Ovary (tissue), 9 donors: ENCODE measurements around the gene KIF9. TPM values are rescaled to one million over a fixed set of nuclear protein-coding genes. Genes with fewer than 3 reads are reported as not detected.

ENCODE experiments used
- DNase-seq, 5 donors: peaks; one replicate each; pipeline ENCODE4 v3.0.0-alpha.2; 2019 to 2020
- H3K27ac ChIP-seq, 2 donors: fragments of 200-600 bp; one replicate each; pipeline versions ENCODE4 v1.5.1 to v1.8.0; 2019 to 2022
- H3K27me3 ChIP-seq: fragments of 200-600 bp; one replicate; pipeline ENCODE4 v1.8.0; 2022
- H3K36me3 ChIP-seq: fragments of 200-600 bp; sonication (generic); one replicate; pipeline ENCODE4 v1.5.1; 2019
- H3K4me1 ChIP-seq: one replicate; pipeline ENCODE4 v1.8.1; 2013; ENCODE audit warnings: mild to moderate bottlenecking, moderate library complexity; ENCODE audit not compliant: insufficient read depth
- H3K4me3 ChIP-seq: fragments of 200-600 bp; sonication (generic); one replicate; pipeline ENCODE4 v1.5.1; 2017
- H3K9me3 ChIP-seq, 2 donors: fragments of 200-600 bp in 1 of 2; sonication (generic) in 1 of 2; one replicate each; pipeline versions ENCODE4 v1.5.1 to v1.8.1; 2013 to 2019; ENCODE audit warnings: mild to moderate bottlenecking in 1 of 2, moderate library complexity in 1 of 2
- CTCF ChIP-seq, 3 donors: fragments of 450-650 bp in 2 of 3; fragments of 200-600 bp in 1 of 3; IDR thresholded peaks; one replicate each; pipeline versions ENCODE4 v1.5.1 to v1.8.0; 2016 to 2022; ENCODE audit warnings: antibody characterized with exemption in 3 of 3, mild to moderate bottlenecking in 1 of 3
- EP300 ChIP-seq: sonication (generic); formaldehyde crosslinking; IDR thresholded peaks from one replicate; pipeline ENCODE4 v1.6.1; 2017; ENCODE audit warnings: antibody characterized with exemption
- POLR2A ChIP-seq: fragments of 450-650 bp; IDR thresholded peaks from one replicate; pipeline ENCODE4 v1.6.1; 2017; ENCODE audit warnings: antibody characterized with exemption, mild to moderate bottlenecking, moderate library complexity
- WGBS, 3 donors: extraction: QIAGEN DNeasy Blood & Tissue Kit in 1 of 3; methylation state at CpG; one replicate each; pipeline versions ENCODE4 v1.1.5 to v1.1.7; 2013 to 2017; 5-methylcytosine and 5-hydroxymethylcytosine counted together
- intact Hi-C, 4 donors: fragments of 100-400 bp; cut with DNase I; formaldehyde crosslinking; loops; one replicate each; pipeline versions ENCODE4 v1.11.0 to v1.15.1; 2022 to 2023
- polyA plus RNA-seq, 2 donors: library from polyadenylated mRNA; stranded (reverse); fragments of 200-250 nt in 1 of 2; fragments of 350-450 nt in 1 of 2; fragmentation: Illumina TruSeq in 1 of 2; extraction: RNeasy Lipid Tissue Mini Kit (QIAGEN cat#74804) in 1 of 2; gene quantifications; one replicate each; pipeline ENCODE4 v1.2.3, GENCODE V29; 2013 to 2014
- total RNA-seq, 7 donors: library from RNA; depleted of rRNA in 2 of 7; stranded (reverse); fragments of >200 nt in 2 of 7; fragmentation: NEBNext Ultra II Directional in 3 of 7; extraction: Animal tissue kit (Norgen Biotek cat#: 25700) in 3 of 7; gene quantifications; one replicate each; pipeline versions ENCODE4 v1.1.0 to v1.2.4, GENCODE V29; 2016 to 2023
- donor health status: DM: no; HTN: no; CAD: no; lungs with moderate emphysema.
- donor health status: DM: no; HTN: no; CAD: no.
- donor health status: Bipolar disorder and iron deficiency.
- donor health status: DM: yes; HTN: yes; CAD: no.
- donor health status: DM: no; HTN: no; CAD: no.
- donor health status: DM: yes; HTN: yes; CAD: no.

The KIF9 gene
- total and polyA plus RNA-seq, 9 donors, result 2.5 to 29.4 (median 4.8) TPM

GRCh38 chr3:47283193-47283537 is 566 bp upstream of the KIF9 start:
- TF ChIP-seq EP300 (no peak), CTCF (IDR thresholded peaks at IDR 0.05) (no peak), POLR2A (no peak)
- no peaks in the 10 kb centered on the region for H3K9me3 ChIP-seq
- H3K4me3 ChIP-seq, result peak overlapping the region; percentile 80
- DNase-seq, result no peak
- H3K36me3 ChIP-seq, result no peaks in the 10 kb centered on the region
- no peaks in the 10 kb centered on the region for H3K27me3 ChIP-seq
- peaks cover 9% of the 10 kb centered on the region for H3K4me1 ChIP-seq
- 0 to 2% (median 0%) methylated on average over 10 of the region's 10 CpGs for WGBS, 3 donors
- intact Hi-C loops, result no loop called here
- peak overlapping the region in 1 of 2 donors; percentile 77 for H3K27ac ChIP-seq

DNA sequence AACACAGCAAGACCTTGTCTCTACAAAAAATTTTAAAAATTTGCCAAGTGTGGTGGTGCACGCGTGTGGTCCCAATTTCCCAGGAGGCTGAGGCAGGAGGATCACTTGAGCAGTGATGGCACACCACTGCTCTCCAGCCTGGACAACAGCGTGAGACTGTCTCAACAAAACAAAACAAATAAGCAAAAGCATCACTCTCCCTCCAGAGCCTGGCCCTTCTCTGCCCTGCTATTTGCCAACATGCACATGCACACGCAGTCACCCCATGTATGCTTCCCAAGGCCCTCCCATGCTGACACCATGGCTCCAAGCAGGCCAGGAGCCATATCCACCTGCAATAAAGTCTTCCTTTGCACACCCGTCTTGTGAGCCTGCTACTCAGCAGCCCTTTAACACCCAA is 2.1 kb downstream of the KIF9 start:
- Histone ChIP-seq H3K36me3 (no peaks in the 10 kb centered on the region), H3K4me3 (no peak overlapping the region), H3K9me3 (no peaks in the 10 kb centered on the region), H3K27ac (no peak overlapping the region), H3K4me1 (peaks cover 9% of the 10 kb centered on the region), H3K27me3 (no peaks in the 10 kb centered on the region)
- 88 to 94% (median 93%) methylated on average over 5 of the region's 5 CpGs for WGBS, 3 donors
- no peak for DNase-seq
- TF ChIP-seq EP300, result no peak
- intact Hi-C loops, result no loop called here

DNA sequence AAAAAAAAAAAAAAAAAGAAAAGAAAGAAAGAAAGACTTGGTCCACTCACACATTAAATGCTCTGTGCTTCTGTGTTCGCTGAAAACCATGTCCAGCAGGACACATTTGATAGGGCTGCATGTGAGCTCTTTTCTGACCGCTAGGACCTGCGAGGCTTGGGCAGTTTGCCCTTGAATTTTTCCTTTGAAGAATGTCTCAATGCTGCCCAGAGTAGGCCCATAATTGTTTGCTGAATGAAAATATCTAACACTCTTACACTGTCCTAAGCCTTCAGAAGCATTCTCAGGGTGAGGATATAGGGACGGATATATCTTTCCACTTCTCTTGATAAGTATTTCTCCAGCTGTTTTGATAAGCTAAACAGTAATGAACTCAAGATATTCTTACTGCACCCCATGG is 6.0 kb downstream of the KIF9 start:
- H3K27ac ChIP-seq, result no peak overlapping the region
- peaks cover 2% of the 10 kb centered on the region for H3K4me1 ChIP-seq
- no peaks in the 10 kb centered on the region for H3K36me3 ChIP-seq
- H3K9me3 ChIP-seq, result no peaks in the 10 kb centered on the region
- no peak for TF ChIP-seq CTCF (IDR thresholded peaks at IDR 0.05)
- TF ChIP-seq POLR2A, result no peak
- TF ChIP-seq EP300, result no peak
- H3K4me3 ChIP-seq, result no peak overlapping the region
- H3K27me3 ChIP-seq, result no peaks in the 10 kb centered on the region
- intact Hi-C loops, result no loop called here
- WGBS, 3 donors, result 57 to 69% (median 64%) methylated on average over 4 of the region's 4 CpGs
- no peak for DNase-seq

DNA sequence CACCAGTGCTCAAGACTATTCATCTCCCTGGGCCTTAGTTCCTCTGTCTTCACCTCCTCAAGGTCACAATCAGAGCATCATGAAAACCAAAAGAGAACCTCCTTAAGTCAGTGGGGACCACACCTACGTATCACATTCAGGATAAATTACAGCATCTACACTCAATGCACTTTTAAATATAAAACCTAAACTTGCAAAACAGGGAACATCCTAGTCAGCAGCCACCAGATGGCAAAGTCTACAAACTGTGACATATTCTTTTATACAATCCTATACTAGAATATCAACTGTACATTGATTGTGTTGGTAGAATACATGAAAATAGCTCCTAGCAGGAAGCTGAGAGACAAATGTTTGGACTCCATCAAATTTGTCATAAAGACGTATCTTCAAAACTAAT is 7.9 kb downstream of the KIF9 start:
- no peak overlapping the region for H3K27ac ChIP-seq
- no peak for TF ChIP-seq CTCF (IDR thresholded peaks at IDR 0.05)
- no peak for TF ChIP-seq POLR2A
- no peak for TF ChIP-seq EP300
- no peak overlapping the region for H3K4me3 ChIP-seq
- H3K9me3 ChIP-seq, result no peaks in the 10 kb centered on the region
- no peak for DNase-seq
- no peaks in the 10 kb centered on the region for H3K4me1 ChIP-seq
- intact Hi-C loops, result no loop called here
- no peaks in the 10 kb centered on the region for H3K27me3 ChIP-seq
- H3K36me3 ChIP-seq, result no peaks in the 10 kb centered on the region
- 89 to 96% (median 93%) methylated on average over 2 of the region's 2 CpGs for WGBS, 3 donors

GRCh38 chr3:47273564-47273963 is 9.0 kb downstream of the KIF9 start:
- no peaks in the 10 kb centered on the region for H3K27me3 ChIP-seq
- no peaks in the 10 kb centered on the region for H3K9me3 ChIP-seq
- no peaks in the 10 kb centered on the region for H3K4me1 ChIP-seq
- H3K36me3 ChIP-seq, result no peaks in the 10 kb centered on the region
- intact Hi-C loops, result no loop called here
- 83 to 87% (median 83%) methylated on average over 5 of the region's 5 CpGs for WGBS, 3 donors
- TF ChIP-seq POLR2A, result no peak
- TF ChIP-seq CTCF (IDR thresholded peaks at IDR 0.05), result no peak
- no peak for TF ChIP-seq EP300
- H3K4me3 ChIP-seq, result no peak overlapping the region
- H3K27ac ChIP-seq, result no peak overlapping the region
- no peak for DNase-seq
